K562 (cell line): ENCODE data around the gene IGDCC3. TPM values are rescaled to one million over a fixed set of nuclear protein-coding genes. Genes with fewer than 3 reads are reported as not detected.

Experiments used
- FOSL1 ChIP-seq: fragments of 200-800 bp; sonication (Bioruptor generic); conservative IDR thresholded peaks from 2 replicates; pipeline ENCODE4 v1.6.1; 2016; ENCODE audit warnings: missing genetic modification characterization, missing compliant biosample characterization
- GABPA ChIP-seq: fragments of 200-800 bp; sonication (Bioruptor generic); conservative IDR thresholded peaks from 2 replicates; pipeline ENCODE4 v1.6.1; 2016; ENCODE audit warnings: low read depth, missing genetic modification characterization, missing compliant biosample characterization
- KDM2B ChIP-seq: fragments of 250-450 bp; sonication (Bioruptor Pico); IDR thresholded peaks from 2 replicates; pipeline ENCODE4 v1.8.0; 2021; ENCODE audit warnings: mild to moderate bottlenecking, moderate library complexity
- MIER1 ChIP-seq: fragments of 450-650 bp; IDR thresholded peaks from 2 replicates; pipeline ENCODE4 v1.6.1; 2016; ENCODE audit warnings: antibody characterized with exemption, mild to moderate bottlenecking, low read depth
- NCOA1 ChIP-seq: fragments of 450-650 bp; IDR thresholded peaks from 2 replicates; pipeline ENCODE4 v1.6.1; 2016; ENCODE audit warnings: low read depth
- NFE2 ChIP-seq: IDR thresholded peaks from 2 replicates; pipeline ENCODE4 v1.6.1; 2014; ENCODE audit warnings: antibody characterized with exemption, low read depth
- ZFPM2 ChIP-seq: fragments of 250-450 bp; sonication (Bioruptor Pico); IDR thresholded peaks from 2 replicates; pipeline ENCODE4 v1.5.1; 2022; ENCODE audit warnings: mild to moderate bottlenecking
- ZNF354B ChIP-seq: fragments of 250-450 bp; sonication (Bioruptor Pico); IDR thresholded peaks from 2 replicates; pipeline ENCODE4 v1.4.0; 2020
- ZNF444 ChIP-seq: fragments of 250-450 bp; sonication (Bioruptor Pico); IDR thresholded peaks from 2 replicates; pipeline ENCODE4 v1.4.0; 2020; ENCODE audit warnings: mild to moderate bottlenecking, moderate library complexity
- ZNF696 ChIP-seq: fragments of 250-450 bp; sonication (Bioruptor Pico); conservative IDR thresholded peaks from 2 replicates; pipeline ENCODE4 v1.4.0; 2020; ENCODE audit warnings: mild to moderate bottlenecking, moderate library complexity
- polyA plus RNA-seq, 8 experiments: library from polyadenylated mRNA; depleted of rRNA in 4 of 8; stranded (reverse) in 5 of 8; unstranded in 3 of 8; fragments of >200 nt; fragmentation: Nextera tagmentation in 2 of 8; fragmentation: Illumina TruSeq in 1 of 8; extraction: Ambion mirVana in 2 of 8; extraction: Trizol in 1 of 8; gene quantifications; 2 replicates each; pipeline versions ENCODE4 v1.2.1 to v1.2.3, GENCODE V29; 2011 to 2014; ENCODE audit warnings: inconsistent platforms in 1 of 8, missing spikeins in 1 of 8
- total RNA-seq, 7 experiments: library from RNA; depleted of rRNA in 6 of 7; stranded (reverse); fragments of >200 nt in 6 of 7; fragmentation: Illumina TruSeq in 2 of 7; extraction: Trizol in 2 of 7; gene quantifications; 2 replicates each; pipeline versions ENCODE4 v1.2.1 to v1.2.3, GENCODE V29; 2011 to 2021; ENCODE audit warnings: low replicate concordance in 1 of 7
- TF ChIP-seq, protein P1 (sequence below): conservative IDR thresholded peaks from 2 replicates; pipeline ENCODE4 v1.6.1; 2011; ENCODE audit warnings: low read depth, mild to moderate bottlenecking, low read length; ENCODE audit not compliant: control insufficient read depth
- TF ChIP-seq, protein P2 (sequence below): sonication (generic); formaldehyde crosslinking; IDR thresholded peaks from 2 replicates; pipeline ENCODE4 v1.8.0; 2022; ENCODE audit warnings: mild to moderate bottlenecking, missing genetic modification reagents
- TF ChIP-seq, protein P3 (sequence below): fragments of 150-350 bp; conservative IDR thresholded peaks from 2 replicates; pipeline ENCODE4 v1.6.1; 2014; ENCODE audit warnings: low read length
- TF ChIP-seq, protein P4 (sequence below), 2 experiments: IDR thresholded peaks; 2 replicates each; pipeline ENCODE4 v1.6.1; 2012; ENCODE audit warnings: improper control_type of control experiment in 2 of 2, low read depth in 2 of 2, low read length in 2 of 2, borderline replicate concordance in 1 of 2

IGDCC3 gene
- total and polyA plus RNA-seq, 9 of the 15 experiments (the other 6 are each of a cell fraction or from before 2014, with no cell fraction given) = not detected

DNA sequence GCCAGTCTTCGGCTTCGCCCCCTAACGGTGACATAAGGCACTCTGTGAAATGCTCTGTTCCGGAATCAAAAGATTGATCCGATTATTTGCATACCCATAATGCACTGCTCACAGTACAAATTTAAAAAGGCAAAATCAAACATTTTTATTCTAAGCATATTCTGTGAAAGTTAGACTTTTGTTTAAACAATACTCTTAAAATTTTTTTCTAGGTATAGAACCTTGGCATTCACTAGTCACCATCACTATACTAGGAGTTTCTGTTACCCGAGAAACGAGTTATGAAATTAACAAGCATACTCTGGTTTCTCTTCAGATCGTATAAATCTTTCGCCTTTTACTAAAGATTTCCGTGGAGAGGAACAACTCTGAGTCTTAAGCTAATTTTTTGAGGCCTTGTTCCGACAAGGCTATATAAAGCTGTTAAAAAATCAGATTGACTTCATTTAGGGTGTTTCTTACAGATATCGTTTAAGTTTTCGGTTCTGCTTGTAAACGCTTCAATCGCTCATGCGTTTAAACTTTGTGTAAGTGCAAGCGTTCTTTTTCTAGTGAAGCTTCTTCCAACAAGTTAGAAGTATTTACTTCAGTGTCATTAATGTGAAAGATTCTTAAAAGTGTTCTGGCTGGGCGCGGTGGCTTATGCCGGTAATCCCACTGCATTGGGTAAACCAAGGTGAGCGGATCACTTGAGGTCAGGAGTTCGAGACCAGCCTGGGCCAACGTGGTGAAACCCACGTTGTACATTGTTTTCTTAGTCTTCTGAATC is 73.2 kb downstream of the IGDCC3 start, which contains the start of gene RNU5B-1 (continued):
- TF ChIP-seq NCOA1 (peak; percentile 79), FOSL1 (tag) (peak; percentile 84), GABPA (tag) (peak; percentile 87), ZNF696 (peak; percentile 98), ZNF354B (CRISPR knock-in tag) (peak; percentile 88), MIER1 (no peak), NFE2 (no peak), KDM2B (CRISPR knock-in tag) (peak; percentile 52; the same call in 1 of the 2 replicates), ZFPM2 (CRISPR knock-in tag) (peak; percentile 97), ZNF444 (CRISPR knock-in tag) (peak; percentile 87)
- TF ChIP-seq, protein P1, sequence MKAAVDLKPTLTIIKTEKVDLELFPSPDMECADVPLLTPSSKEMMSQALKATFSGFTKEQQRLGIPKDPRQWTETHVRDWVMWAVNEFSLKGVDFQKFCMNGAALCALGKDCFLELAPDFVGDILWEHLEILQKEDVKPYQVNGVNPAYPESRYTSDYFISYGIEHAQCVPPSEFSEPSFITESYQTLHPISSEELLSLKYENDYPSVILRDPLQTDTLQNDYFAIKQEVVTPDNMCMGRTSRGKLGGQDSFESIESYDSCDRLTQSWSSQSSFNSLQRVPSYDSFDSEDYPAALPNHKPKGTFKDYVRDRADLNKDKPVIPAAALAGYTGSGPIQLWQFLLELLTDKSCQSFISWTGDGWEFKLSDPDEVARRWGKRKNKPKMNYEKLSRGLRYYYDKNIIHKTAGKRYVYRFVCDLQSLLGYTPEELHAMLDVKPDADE = peak; percentile 72
- TF ChIP-seq, protein P2, sequence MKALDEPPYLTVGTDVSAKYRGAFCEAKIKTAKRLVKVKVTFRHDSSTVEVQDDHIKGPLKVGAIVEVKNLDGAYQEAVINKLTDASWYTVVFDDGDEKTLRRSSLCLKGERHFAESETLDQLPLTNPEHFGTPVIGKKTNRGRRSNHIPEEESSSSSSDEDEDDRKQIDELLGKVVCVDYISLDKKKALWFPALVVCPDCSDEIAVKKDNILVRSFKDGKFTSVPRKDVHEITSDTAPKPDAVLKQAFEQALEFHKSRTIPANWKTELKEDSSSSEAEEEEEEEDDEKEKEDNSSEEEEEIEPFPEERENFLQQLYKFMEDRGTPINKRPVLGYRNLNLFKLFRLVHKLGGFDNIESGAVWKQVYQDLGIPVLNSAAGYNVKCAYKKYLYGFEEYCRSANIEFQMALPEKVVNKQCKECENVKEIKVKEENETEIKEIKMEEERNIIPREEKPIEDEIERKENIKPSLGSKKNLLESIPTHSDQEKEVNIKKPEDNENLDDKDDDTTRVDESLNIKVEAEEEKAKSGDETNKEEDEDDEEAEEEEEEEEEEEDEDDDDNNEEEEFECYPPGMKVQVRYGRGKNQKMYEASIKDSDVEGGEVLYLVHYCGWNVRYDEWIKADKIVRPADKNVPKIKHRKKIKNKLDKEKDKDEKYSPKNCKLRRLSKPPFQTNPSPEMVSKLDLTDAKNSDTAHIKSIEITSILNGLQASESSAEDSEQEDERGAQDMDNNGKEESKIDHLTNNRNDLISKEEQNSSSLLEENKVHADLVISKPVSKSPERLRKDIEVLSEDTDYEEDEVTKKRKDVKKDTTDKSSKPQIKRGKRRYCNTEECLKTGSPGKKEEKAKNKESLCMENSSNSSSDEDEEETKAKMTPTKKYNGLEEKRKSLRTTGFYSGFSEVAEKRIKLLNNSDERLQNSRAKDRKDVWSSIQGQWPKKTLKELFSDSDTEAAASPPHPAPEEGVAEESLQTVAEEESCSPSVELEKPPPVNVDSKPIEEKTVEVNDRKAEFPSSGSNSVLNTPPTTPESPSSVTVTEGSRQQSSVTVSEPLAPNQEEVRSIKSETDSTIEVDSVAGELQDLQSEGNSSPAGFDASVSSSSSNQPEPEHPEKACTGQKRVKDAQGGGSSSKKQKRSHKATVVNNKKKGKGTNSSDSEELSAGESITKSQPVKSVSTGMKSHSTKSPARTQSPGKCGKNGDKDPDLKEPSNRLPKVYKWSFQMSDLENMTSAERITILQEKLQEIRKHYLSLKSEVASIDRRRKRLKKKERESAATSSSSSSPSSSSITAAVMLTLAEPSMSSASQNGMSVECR (CRISPR knock-in tag) = peak; percentile 79; the same call in 1 of the 2 replicates
- TF ChIP-seq, protein P3, sequence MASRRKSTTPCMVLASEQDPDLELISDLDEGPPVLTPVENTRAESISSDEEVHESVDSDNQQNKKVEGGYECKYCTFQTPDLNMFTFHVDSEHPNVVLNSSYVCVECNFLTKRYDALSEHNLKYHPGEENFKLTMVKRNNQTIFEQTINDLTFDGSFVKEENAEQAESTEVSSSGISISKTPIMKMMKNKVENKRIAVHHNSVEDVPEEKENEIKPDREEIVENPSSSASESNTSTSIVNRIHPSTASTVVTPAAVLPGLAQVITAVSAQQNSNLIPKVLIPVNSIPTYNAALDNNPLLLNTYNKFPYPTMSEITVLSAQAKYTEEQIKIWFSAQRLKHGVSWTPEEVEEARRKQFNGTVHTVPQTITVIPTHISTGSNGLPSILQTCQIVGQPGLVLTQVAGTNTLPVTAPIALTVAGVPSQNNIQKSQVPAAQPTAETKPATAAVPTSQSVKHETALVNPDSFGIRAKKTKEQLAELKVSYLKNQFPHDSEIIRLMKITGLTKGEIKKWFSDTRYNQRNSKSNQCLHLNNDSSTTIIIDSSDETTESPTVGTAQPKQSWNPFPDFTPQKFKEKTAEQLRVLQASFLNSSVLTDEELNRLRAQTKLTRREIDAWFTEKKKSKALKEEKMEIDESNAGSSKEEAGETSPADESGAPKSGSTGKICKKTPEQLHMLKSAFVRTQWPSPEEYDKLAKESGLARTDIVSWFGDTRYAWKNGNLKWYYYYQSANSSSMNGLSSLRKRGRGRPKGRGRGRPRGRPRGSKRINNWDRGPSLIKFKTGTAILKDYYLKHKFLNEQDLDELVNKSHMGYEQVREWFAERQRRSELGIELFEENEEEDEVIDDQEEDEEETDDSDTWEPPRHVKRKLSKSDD = peak; percentile 92; the same call in 1 of the 2 replicates
- TF ChIP-seq, protein P4, sequence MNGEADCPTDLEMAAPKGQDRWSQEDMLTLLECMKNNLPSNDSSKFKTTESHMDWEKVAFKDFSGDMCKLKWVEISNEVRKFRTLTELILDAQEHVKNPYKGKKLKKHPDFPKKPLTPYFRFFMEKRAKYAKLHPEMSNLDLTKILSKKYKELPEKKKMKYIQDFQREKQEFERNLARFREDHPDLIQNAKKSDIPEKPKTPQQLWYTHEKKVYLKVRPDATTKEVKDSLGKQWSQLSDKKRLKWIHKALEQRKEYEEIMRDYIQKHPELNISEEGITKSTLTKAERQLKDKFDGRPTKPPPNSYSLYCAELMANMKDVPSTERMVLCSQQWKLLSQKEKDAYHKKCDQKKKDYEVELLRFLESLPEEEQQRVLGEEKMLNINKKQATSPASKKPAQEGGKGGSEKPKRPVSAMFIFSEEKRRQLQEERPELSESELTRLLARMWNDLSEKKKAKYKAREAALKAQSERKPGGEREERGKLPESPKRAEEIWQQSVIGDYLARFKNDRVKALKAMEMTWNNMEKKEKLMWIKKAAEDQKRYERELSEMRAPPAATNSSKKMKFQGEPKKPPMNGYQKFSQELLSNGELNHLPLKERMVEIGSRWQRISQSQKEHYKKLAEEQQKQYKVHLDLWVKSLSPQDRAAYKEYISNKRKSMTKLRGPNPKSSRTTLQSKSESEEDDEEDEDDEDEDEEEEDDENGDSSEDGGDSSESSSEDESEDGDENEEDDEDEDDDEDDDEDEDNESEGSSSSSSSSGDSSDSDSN (IDR thresholded peaks at IDR 0.05; ENCODE audit: borderline replicate concordance in 1 of 2, low read depth in 2 of 2, low read length in 2 of 2) = no peak
